GM19025 (cell line): ENCODE results near the gene HTR7.
"Not testable (repeated sequence)": the region's sequence is repeated elsewhere in the genome, so short reads cannot be mapped to it uniquely, and the experiment has no call there.

ENCODE experiments used
- ATAC-seq: cut with Tn5 transposase; IDR thresholded peaks from one replicate; pipeline ENCODE4 v1.9.1; 2021; ENCODE audit warnings: mild to moderate bottlenecking, low read depth, moderate library complexity; ENCODE audit not compliant: unreplicated experiment

The HTR7 gene

DNA sequence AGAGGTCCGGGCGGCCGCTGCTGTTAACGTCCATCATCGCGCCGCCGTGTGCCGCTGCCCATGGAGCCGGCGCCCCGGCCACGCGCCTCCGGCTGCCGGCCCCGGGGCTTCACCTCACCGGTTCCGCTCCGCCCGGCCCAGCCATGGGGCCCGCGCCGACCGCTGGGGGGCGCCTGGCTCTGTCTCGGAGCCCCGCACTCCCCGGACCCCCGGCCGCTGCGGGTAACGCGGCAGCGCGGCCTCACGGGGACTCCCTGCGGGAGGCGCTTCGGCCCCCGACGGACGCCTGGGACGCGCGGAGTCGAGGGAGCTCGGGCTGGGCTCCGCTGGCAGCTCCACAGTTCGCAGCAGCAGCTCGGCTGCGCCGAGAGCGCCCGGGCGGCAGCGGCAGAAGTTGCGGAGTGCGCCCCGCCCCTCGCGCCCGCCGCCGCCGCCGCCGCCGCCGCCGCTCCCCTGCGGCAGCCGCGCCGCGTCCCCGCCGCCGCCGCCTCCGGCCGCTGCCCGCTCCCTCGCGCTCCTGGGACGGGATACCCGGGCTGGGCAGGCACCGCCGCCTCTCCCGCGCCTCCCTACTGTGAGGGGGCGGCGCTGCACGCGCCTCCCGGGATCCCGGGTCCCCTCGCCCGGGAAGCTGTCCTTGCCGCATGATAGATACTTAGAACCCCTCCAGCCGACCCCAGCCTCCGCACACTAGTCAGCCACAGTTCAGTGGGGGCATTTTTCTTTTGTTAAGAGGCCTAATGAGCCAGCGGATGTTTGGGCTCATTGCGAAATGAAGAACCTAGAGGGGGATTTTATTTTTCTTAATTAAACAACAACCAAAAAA, at the start of gene HTR7:
HTR7 (minus strand) TSS at position 405 of the 826 bp plus-strand sequence; CDS start at position 37, 368 bp downstream.
- peak; percentile 77 for ATAC-seq

DNA sequence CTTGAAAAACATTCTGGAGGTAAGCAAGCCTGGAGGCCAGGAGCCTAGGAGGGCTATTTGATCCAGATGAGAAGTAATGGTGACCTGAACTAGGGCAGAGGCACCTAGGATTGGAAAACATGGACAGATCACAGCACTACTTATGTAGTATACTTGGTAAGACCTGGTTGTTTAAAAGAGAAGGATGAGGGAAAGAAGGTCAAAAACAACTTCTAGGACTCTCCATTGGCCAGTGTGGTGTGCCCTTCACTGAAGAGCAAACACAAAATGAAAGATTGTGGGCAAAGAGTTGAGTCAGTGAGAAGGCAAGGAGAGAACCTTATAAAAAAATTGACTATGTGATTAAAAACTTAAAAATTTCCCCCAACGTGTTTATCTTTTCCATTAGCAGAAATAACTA, 48.8 kb upstream of the HTR7 start:
- ATAC-seq: no peak

DNA sequence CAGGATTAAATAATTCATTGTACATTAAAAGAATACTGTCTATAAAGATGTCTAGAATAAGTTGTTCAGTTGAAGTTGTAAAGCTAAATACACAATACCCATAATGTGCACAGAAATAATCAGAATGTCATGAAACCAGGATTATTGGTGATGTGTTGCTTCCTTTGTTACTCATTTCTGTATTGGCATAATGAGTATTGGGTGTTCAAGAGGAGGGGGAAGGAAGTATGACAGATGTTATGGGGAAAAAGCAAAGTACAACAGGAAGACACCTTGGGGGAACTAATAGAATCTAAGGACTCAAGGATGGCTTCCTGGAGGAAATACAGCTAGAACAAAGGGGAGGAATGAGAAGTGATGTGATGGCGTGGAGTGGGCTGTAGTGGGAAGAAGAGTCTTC, 48.1 kb upstream of the HTR7 start:
- no peak for ATAC-seq

DNA sequence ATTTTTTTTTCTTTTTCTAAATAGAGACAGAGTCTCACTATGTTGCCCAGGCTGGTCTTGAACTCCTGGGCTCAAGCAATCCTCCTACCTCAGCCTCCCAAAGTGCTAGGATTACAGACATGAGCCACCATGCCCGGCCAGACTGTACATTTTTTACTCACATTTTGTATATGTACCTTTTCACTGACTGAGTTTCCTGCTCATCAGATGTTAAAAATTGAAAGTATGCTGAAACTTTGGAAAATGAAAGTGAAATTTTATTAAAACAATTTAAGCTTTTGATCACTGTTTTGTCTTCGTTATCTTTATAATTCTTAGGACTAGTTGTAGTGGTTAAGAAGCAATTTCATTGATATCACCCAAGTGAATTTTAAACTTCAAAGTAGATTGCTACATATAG, 39.1 kb upstream of the HTR7 start:
- not testable (repeated sequence) for ATAC-seq

DNA sequence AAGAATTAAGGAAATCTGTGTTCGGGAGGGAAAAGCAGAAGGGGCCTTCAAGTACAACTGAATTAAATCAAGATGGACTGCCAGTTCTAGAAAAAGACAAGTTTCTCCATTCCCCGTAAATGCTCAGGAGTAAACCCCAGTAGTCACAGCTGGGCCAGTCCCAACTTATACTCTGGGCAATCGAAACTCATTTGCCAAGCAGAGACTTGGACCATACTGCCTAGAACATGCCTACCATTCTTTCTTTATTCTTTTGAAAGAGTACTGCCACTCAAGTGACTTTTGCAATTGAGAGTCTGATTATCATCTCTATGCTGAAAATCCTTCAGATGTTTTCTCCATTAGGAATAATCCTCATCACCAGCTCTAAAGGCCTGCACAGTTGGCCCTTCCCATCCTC, 35.4 kb upstream of the HTR7 start:
- ATAC-seq: no peak

DNA sequence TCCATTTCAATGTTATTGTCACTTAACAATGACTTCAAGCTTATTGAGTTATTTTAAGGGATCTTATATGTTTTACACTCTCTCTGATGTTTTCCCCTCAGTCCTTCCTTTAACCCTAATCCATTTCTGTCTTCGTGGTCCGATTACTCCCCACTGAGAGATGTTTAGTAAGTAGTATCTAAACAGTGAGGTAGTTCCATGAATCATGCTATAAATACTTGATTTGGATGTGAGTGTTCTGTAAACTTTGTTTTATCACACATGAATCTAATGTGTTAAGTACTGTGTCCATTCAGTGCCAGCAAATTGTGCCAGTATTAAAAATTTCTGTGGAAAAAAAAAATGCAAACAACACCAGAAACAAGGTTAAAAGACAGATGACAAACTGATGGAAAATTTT, 32.5 kb upstream of the HTR7 start:
- ATAC-seq: no peak

DNA sequence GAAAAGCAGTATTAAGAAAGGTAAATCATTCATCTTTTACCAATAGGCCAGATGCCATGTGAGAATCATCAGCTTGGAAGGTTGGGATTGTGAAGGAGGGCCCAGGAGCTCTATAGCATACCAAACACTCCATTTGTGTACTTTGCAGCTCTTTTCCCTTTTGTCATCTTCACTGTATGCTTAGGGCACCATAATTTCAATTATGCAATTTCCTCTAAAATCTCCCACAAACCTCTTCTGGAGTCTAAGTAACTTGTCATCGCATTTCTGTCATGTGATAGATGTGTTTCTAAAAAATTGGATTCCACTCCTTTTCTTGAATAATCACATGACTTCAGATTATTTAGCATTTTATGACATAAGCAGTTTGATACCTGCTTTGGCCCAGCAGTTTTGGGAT, 31.8 kb upstream of the HTR7 start:
- no peak for ATAC-seq

DNA sequence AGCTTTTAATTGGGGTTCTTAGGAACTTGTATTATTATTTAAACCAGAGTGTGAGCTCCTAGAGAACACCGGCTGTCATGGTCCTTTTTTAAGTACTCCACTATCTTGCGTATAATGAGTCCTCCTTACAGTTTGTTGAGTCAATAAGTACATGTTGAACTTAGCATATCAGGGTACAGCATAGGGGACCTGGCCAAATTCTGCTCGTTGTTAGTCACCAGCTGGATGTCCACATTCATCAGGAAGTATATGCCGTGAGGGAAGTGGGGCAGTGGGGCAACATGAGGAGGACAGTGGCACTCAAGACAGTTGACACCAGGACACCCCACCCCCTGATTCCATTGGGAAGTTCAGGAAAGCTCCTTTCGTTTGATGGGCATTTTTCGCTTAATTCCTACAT, 30.5 kb upstream of the HTR7 start:
- ATAC-seq: no peak

DNA sequence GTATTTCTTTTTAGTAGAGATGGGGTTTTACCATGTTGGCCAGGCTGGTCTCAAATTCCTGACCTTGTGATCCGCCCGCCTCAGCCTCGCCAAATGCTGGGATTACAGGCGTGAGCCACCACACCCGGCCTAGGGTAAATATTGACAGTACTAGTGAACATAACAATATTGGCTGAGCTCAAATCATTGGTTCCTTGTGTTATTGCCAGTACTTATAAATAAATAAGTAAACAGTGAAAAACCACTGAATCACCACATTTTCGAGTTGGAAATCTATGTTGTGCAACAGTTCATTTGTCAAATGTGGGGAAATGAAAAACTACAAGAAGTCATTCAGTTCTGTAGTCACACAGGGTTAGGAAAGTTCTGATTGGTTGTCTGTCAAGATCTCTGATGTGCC, 29.7 kb upstream of the HTR7 start:
- ATAC-seq: no peak

DNA sequence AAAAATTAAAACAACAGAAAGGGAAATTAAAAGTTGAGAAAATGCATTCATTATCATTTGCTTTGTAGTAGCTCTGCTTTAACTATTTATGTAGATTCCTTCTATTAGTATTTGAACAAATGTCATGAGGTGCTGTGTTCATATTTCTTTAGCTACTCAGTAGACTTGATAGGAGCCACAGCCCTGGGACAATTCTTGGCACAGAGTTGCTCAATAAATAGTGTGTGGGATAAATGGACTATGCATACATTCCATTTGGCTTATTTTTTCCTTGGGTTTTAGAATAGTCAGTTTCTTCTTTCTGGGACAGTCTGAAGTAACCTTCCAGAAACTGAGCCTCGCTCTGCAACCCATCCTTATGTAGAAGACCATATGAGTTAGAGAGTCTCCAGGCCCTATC, 27.3 kb upstream of the HTR7 start:
- no peak for ATAC-seq

DNA sequence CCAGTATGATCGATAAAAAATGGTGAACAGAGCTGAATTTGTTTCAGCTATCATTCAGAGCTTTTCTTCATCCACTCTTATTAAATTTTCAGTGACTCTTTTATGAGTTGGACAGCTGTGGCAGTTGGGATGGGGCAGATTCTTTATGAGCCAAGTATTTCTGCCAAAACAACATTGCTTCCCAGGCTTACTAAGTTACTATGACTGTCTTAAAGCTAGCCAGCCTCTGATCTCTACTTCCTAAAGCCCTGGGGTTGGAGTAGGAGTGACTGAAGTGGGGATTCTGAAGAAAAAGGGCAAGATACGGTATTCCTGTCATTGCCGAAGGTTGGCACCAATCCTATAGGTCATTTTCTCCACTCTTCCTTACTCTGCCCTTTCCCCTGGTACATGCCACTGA, 26.6 kb upstream of the HTR7 start:
- no peak for ATAC-seq

DNA sequence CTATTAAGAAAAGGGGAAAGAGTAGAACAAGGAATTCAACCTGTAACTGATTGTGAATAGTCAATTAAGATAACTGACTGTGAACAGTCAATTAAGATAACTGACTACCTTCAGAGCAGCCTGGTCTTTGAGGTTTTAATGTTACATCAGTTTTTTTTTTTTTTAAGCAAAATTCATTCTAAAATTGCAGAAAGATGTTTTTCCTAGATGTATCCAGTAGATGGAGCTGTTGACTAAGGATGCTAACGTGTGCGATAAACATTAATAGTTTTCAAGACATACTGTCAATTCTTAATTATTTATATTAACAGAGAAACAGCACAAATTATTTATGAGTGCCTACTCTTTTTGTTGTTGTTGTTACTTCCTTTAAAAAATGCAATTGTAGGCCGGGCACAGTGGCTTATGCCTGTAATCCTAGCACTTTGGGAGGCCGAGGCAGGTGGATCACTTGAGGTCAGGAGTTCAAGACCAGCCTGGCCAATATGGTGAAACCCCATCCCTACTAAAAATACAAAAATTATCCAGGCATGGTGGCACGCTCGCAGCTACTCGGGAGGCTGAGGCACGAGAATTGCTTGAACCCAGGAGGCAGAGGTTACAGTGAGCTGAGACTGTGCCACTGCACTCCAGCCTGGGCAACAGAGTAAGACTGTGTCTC, 22.4 kb upstream of the HTR7 start:
- ATAC-seq: not testable (repeated sequence)

DNA sequence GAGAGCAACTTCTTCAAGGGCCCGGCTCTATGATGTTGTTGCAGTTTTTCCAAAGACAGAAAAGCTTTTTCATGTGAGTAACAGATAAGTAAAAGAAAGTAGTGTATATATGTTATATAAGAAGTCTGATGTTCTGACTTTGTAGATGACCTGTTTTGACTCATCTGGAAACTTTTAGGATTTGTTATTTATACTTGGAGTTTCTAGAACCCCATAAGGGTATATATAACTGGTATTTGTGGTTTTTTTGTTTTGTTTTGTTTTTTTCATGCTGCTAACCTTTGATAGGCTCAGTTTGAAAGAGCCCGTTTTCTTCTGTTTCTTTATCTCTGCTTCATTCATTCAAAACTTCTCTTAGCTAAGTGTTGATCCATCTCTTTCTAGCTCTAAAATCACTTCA, 21.2 kb upstream of the HTR7 start:
- ATAC-seq: no peak

DNA sequence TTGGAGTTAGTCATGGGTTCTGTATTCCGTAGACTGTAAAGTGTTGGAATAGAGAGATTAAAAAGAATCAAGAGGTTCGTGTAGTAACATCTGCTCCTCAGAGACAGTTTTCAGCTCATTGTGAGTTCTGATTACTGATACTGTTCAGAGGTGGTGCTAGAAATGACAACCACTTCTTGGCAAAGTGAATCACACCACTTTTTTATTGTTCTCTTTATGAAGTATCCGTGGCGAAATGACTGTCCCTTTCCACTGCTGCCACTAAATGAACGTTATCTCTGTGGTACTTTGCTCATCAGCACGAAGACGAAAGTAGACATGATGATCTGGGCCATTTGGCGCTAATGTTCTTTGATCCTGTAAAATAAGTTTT, 14.8 kb upstream of the HTR7 start:
- ATAC-seq: no peak

DNA sequence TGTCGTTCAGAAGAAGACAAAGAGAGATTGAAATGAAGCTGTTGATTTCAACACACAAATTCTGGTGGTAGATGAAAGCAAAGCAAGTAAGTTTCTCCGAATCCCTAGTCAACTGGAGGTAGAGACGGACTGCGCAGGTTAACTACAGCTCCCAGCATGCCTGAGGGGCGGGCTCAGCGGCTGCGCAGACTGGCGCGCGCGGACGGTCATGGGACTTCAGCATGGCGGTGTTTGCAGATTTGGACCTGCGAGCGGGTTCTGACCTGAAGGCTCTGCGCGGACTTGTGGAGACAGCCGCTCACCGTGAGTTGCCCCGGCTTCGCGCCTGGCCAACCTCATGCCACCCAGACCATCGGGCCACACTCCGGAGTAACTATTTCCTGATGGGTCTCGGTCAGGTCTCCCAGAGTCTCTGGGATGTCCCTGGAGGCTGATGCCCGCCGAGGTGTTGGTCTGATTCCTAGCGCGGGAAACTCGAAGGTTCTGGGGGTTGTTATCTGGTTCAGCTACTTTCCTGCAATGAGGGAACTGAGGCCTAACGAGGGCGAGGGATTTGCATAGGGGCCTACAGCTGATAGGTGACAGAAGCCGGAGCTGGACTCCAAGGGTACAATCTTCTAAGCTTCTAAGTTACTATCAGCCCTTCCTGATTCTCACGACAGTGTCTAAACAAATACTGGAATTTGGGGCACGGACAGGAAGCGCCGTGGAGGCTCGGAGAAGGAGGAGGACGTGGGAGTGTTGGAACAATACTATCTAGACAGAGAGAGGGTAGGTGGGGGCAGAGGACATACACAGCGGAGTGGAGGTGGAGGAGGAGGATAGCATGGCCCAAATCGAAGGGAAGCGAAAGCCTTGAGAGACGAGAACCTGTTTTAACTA, 14.2 kb upstream of the HTR7 start, which contains the start of gene RPP30:
RPP30 (plus strand) TSS at position 209 of the 882 bp plus-strand sequence; CDS start at position 222, 13 bp downstream.
- peak; percentile 97 for ATAC-seq

DNA sequence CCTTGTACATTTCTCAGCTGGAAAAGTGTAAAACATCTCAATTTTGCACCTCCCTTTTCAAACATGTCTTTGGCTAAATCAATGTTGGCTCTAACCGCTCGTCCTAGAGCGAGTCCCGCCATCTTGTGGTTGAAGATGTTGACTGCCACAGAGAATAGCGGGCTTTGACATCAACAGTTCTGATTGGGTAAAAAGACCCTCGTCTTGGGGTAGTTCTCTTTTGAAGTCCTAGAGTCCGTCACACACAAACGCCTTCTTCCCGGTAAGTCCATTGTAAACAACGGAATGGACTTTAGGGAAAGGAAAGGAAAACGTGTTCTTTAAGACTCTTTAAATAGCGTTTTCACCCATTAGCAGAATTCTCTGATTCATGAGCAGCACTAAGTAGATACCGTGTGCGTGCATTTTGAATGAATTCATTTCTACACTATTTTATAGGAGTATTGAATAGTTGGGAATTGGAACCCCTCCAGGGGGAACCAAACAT, 13.5 kb upstream of the HTR7 start:
- ATAC-seq: peak; percentile 38

DNA sequence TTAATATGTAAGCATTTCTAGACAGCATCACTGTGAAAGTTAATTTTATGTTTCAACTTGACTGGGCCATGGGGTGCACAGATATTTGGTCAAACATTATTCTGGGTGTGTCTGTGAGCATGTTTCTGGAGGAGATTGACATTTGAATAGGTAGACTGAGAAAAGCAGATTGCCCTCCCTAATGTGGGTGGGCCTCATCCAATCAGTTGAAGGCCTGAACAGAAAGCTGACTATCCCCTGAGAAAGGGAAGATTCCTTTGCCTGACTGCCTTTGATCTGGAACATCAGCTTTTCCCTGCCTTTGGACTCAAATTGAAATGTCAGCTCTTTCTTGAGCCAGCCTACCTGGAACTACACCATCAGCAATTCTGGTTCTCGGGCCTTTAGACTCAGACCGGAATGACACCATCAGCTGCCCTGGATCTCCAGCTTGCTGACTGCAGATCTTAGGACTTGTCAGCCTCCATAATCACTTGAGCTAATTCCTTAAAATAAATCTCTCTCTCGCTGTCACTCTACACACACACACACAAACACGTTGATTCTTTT, 8.3 kb upstream of the HTR7 start:
- ATAC-seq: no peak

DNA sequence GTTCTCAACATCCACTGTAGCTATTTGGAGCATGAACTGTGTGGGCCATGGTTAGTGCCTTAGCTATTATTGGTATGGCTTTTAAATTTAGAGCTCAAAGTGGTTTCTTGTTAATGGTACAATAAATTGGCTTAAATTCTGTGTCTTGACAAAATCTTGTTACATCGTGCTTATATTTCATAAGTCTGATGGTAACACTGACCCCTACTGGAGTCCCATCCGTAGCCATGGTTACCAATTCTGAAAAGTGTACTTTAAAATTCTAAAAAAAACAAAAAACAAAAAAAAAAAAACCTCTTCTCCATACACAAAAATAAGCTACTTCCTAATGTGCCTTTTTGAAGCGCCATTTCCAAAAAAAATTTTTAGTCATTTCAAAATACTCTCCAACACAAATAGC, 7.6 kb upstream of the HTR7 start:
- no peak for ATAC-seq

DNA sequence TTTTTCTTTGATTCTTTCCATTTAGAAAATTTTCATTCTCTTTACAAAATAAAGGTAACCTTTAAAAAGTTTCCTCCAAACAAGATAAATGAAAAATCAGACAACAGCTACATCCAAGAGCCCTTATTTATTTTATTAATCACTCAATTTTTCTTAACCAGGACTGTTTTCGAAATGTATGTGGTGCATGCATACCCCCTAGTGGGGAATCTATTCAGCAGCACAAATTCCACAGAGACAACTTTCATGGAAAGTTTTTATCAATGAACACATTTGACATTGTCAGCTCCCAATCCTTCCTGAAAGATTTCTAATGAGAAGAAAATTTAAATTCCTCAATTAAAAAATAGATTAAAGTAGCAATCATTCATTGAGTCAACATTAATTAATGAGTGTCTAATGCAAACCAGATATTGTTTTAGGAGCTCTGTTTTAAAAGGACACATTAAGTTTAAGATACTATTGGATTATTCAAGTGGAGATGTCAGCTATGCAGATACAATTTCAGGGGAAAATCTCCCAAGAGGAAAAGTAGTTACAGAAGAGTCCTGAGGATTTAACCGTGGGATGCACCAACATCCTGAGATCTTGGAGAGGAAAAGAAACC, 5.2 kb upstream of the HTR7 start:
- no peak for ATAC-seq

DNA sequence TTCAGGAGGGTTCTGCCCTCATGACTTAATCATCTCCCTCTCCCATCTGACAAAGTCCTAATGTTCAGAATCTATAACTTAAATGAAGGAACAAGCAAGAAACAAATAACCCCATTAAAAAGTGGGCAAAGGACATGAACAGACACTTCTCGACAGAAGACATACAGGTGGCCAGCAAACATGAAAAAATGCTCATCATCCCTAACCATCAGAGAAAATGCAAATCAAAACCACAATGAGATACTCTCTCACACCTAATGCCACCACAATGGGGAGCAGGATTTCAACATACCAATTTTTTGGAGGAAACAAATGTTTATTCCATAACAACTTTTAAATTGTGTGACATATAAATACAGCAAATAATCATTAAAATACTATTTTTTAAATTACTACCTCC, 3.0 kb upstream of the HTR7 start:
- ATAC-seq: no peak
